GM21381 (cell line): ENCODE data around the gene SOCS1.
"Not testable (repeated sequence)": the region's sequence is repeated elsewhere in the genome, so short reads cannot be mapped to it uniquely, and the experiment has no call there.

Experiments used
- ATAC-seq: cut with Tn5 transposase; IDR thresholded peaks from one replicate; pipeline ENCODE4 v1.9.1; 2021; ENCODE audit warnings: mild to moderate bottlenecking, moderate library complexity; ENCODE audit not compliant: unreplicated experiment

SOCS1 gene

GRCh38 chr16:11255737-11256660 lies at the start of gene SOCS1:
TSS of gene SOCS1 (minus strand) at chr16:11256204. CDS start at chr16:11255478, 726 bp downstream.
- ATAC-seq = peak; percentile 51

- ATAC-seq = no peak
These were observed 47.6 kb upstream of the SOCS1 start for GRCh38 chr16:11303405-11304138.

GRCh38 chr16:11302977-11303376 lies 47.0 kb upstream of the SOCS1 start:
- ATAC-seq = no peak

GRCh38 chr16:11301645-11302501 lies 45.9 kb upstream of the SOCS1 start:
- ATAC-seq = no peak

- ATAC-seq = no peak
These were observed 44.5 kb upstream of the SOCS1 start for GRCh38 chr16:11300560-11300892.

GRCh38 chr16:11299865-11300559 lies 44.0 kb upstream of the SOCS1 start:
- no peak for ATAC-seq

- peak; percentile 27 for ATAC-seq
These were observed 43.0 kb upstream of the SOCS1 start for GRCh38 chr16:11298950-11299547.

- ATAC-seq = no peak
These were observed 42.3 kb upstream of the SOCS1 start for GRCh38 chr16:11298143-11298900.

GRCh38 chr16:11297492-11298142 lies 41.6 kb upstream of the SOCS1 start:
- peak; percentile 76 for ATAC-seq

- peak; percentile 13 for ATAC-seq
These were observed 40.9 kb upstream of the SOCS1 start for GRCh38 chr16:11296706-11297491.

- ATAC-seq = no peak
These were observed 40.3 kb upstream of the SOCS1 start for GRCh38 chr16:11296351-11296705.

- ATAC-seq = no peak
These were observed 39.7 kb upstream of the SOCS1 start for GRCh38 chr16:11295672-11296071.

- ATAC-seq = no peak
These were observed 36.2 kb upstream of the SOCS1 start for GRCh38 chr16:11292076-11292748.

- no peak for ATAC-seq
These were observed 35.2 kb upstream of the SOCS1 start for GRCh38 chr16:11291091-11291703.

GRCh38 chr16:11290102-11290893 lies 34.3 kb upstream of the SOCS1 start:
- no peak for ATAC-seq

- ATAC-seq = not testable (repeated sequence)
These were observed 33.7 kb upstream of the SOCS1 start for GRCh38 chr16:11289696-11290095.
